A673 (cell line): ENCODE measurements around the gene HIKESHI.
"Not testable (repeated sequence)": the region's sequence is repeated elsewhere in the genome, so short reads cannot be mapped to it uniquely, and the experiment has no call there.

Experiments
- CTCF ChIP-seq: fragments of 300-800, 200-600 bp; sonication (generic); conservative IDR thresholded peaks from 2 replicates; pipeline ENCODE4 v1.5.1; 2017; ENCODE audit warnings: low read depth, mild to moderate bottlenecking, antibody characterized with exemption, low read length, moderate library complexity, mixed read lengths
- EZH2 ChIP-seq: fragments of 200-600 bp; sonication (generic); IDR thresholded peaks from 2 replicates; pipeline ENCODE4 v1.6.1; 2017; ENCODE audit warnings: borderline replicate concordance, low read depth, mild to moderate bottlenecking, mixed read lengths, antibody characterized with exemption, low read length; ENCODE audit not compliant: poor library complexity, severe bottlenecking

GRCh38 chr11:86308710-86309109, 6.7 kb downstream of the HIKESHI start:
- TF ChIP-seq EZH2, CTCF: not testable (repeated sequence)
